GM12878 (cell line): Measurements from ENCODE around the gene ALDH3B2. TPM values are rescaled to one million over a fixed set of nuclear protein-coding genes. Genes with fewer than 3 reads are reported as not detected.

Source experiments
- ATF7 ChIP-seq: fragments of 450-650 bp; IDR thresholded peaks from 2 replicates; pipeline ENCODE4 v1.6.1; 2016; ENCODE audit warnings: low read depth, mild to moderate bottlenecking
- CREM ChIP-seq: IDR thresholded peaks from 2 replicates; pipeline ENCODE4 v1.6.1; 2014; ENCODE audit warnings: antibody characterized with exemption, low read depth
- MTA3 ChIP-seq: IDR thresholded peaks from 2 replicates; pipeline ENCODE4 v1.6.1; 2012; ENCODE audit warnings: low read length, inconsistent platforms, borderline replicate concordance
- NBN ChIP-seq: fragments of 450-650 bp; IDR thresholded peaks from 2 replicates; pipeline ENCODE4 v1.6.1; 2016
- PML ChIP-seq: IDR thresholded peaks from 2 replicates; pipeline ENCODE4 v1.6.1; 2012; ENCODE audit warnings: low read length, inconsistent platforms
- RAD21 ChIP-seq: IDR thresholded peaks from 2 replicates; pipeline ENCODE4 v1.6.1; 2011; ENCODE audit warnings: mild to moderate bottlenecking, low read depth, low read length, moderate library complexity; ENCODE audit not compliant: insufficient read depth
- SUPT20H ChIP-seq: IDR thresholded peaks from 2 replicates; pipeline ENCODE4 v1.6.1; 2011; ENCODE audit warnings: low read depth, mild to moderate bottlenecking, low read length, moderate library complexity, borderline replicate concordance; ENCODE audit not compliant: control insufficient read depth
- TCF12 ChIP-seq: IDR thresholded peaks from 2 replicates; pipeline ENCODE4 v1.6.1; 2011; ENCODE audit warnings: low read depth, mild to moderate bottlenecking, low read length
- ZNF207 ChIP-seq: fragments of 450-650 bp; IDR thresholded peaks from 2 replicates; pipeline ENCODE4 v1.6.1; 2014; ENCODE audit warnings: antibody characterized with exemption, mild to moderate bottlenecking, borderline replicate concordance
- polyA plus RNA-seq, 11 experiments: library from polyadenylated mRNA; depleted of rRNA in 4 of 11; unstranded in 6 of 11; stranded (reverse) in 5 of 11; fragments of >200 nt; fragmentation: Nextera tagmentation in 4 of 11; fragmentation: Illumina TruSeq in 1 of 11; extraction: Ambion mirVana in 4 of 11; extraction: Trizol in 1 of 11; gene quantifications; 1 replicate in 1 of 11; 2 replicates in 10 of 11; pipeline versions ENCODE4 v1.2.1 to v1.2.3, GENCODE V29; 2011 to 2016; ENCODE audit warnings: inconsistent platforms in 2 of 11, missing spikeins in 2 of 11, low read depth in 1 of 11
- total RNA-seq, 4 experiments: library from RNA; depleted of rRNA in 3 of 4; stranded (reverse); fragments of >200 nt in 3 of 4; fragmentation: Illumina TruSeq in 1 of 4; extraction: Trizol in 1 of 4; gene quantifications; 2 replicates each; pipeline versions ENCODE4 v1.2.1 to v1.2.3, GENCODE V29; 2013 to 2021
- TF ChIP-seq, protein P1 (sequence below), 3 experiments: IDR thresholded peaks in 2 of 3; conservative IDR thresholded peaks in 1 of 3; 2 replicates each; pipeline ENCODE4 v1.5.1; 2011; ENCODE audit warnings: low read depth in 3 of 3, low read length in 3 of 3, mild to moderate bottlenecking in 3 of 3, control low read depth in 2 of 3, moderate library complexity in 2 of 3, inconsistent platforms in 1 of 3, mixed read lengths in 1 of 3; ENCODE audit not compliant: control insufficient read depth in 2 of 3, insufficient read depth in 1 of 3; ENCODE audit errors: extremely low read depth in 1 of 3
- TF ChIP-seq, protein P2 (sequence below): IDR thresholded peaks from 2 replicates; pipeline ENCODE4 v1.6.1; 2012; ENCODE audit warnings: low read depth, low read length, improper control_type of control experiment
- TF ChIP-seq, protein P3 (sequence below): fragments of 450-650 bp; IDR thresholded peaks from 2 replicates; pipeline ENCODE4 v1.6.1; 2017; ENCODE audit warnings: low read depth, mild to moderate bottlenecking, moderate library complexity
- TF ChIP-seq, protein P4 (sequence below): fragments of 450-650 bp; IDR thresholded peaks from 2 replicates; pipeline ENCODE4 v1.6.1; 2017; ENCODE audit warnings: mild to moderate bottlenecking, moderate library complexity

ALDH3B2 gene
- total and polyA plus RNA-seq, 10 of the 15 experiments (the other 5 are each of a cell fraction or from before 2014, with no cell fraction given): 0.09 to 0.17 TPM; not detected in 8

DNA sequence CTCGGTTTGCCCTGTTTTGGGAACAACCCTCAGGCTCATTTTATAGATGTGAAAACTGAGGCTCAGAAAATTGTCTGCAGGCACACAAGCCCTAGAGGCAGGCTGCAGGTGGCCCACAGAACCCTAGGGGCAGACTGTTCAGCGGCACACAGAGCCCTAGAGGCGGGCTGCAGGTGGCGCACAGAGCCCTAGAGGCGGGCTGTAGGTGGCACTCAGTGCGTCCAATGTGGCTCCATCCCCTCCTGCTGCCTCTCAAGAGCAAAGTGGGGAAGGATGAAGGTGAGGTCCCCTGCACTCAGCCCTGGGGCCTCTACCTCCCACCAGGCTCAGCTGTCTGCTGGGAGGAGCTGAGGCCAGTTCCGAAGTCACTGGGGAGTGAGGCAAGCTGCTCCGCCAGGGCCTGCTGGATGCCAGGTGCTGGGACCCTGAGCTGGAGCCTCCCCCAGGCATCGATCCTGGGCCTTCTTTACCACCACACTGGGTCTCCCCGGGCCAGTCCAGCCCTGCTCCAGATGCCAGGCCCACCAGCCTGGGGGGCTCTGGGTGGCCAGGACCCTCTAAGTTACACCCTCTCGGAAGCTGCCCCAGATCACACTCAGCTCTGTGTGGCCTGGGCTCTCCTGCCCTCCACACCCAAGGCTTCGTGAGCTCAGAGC is 26.2 kb downstream of the ALDH3B2 start (continued):
- TF ChIP-seq, protein P1, sequence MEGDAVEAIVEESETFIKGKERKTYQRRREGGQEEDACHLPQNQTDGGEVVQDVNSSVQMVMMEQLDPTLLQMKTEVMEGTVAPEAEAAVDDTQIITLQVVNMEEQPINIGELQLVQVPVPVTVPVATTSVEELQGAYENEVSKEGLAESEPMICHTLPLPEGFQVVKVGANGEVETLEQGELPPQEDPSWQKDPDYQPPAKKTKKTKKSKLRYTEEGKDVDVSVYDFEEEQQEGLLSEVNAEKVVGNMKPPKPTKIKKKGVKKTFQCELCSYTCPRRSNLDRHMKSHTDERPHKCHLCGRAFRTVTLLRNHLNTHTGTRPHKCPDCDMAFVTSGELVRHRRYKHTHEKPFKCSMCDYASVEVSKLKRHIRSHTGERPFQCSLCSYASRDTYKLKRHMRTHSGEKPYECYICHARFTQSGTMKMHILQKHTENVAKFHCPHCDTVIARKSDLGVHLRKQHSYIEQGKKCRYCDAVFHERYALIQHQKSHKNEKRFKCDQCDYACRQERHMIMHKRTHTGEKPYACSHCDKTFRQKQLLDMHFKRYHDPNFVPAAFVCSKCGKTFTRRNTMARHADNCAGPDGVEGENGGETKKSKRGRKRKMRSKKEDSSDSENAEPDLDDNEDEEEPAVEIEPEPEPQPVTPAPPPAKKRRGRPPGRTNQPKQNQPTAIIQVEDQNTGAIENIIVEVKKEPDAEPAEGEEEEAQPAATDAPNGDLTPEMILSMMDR (IDR thresholded peaks at IDR 0.05 in 2 of 3, conservative IDR thresholded peaks at IDR 0.05 in 1 of 3; ENCODE audit: control insufficient read depth in 2 of 3, extremely low read depth in 1 of 3, insufficient read depth in 1 of 3, low read depth in 3 of 3, low read length in 3 of 3): peak; percentile 71 to 72 (median 72)
- TF ChIP-seq ATF7 (no peak), RAD21 (peak; percentile 52), PML (no peak), CREM (no peak), TCF12 (peak; percentile 50; the same call in 1 of the 2 replicates), ZNF207 (no peak), MTA3 (no peak), SUPT20H (no peak), NBN (no peak)
- TF ChIP-seq, protein P2, sequence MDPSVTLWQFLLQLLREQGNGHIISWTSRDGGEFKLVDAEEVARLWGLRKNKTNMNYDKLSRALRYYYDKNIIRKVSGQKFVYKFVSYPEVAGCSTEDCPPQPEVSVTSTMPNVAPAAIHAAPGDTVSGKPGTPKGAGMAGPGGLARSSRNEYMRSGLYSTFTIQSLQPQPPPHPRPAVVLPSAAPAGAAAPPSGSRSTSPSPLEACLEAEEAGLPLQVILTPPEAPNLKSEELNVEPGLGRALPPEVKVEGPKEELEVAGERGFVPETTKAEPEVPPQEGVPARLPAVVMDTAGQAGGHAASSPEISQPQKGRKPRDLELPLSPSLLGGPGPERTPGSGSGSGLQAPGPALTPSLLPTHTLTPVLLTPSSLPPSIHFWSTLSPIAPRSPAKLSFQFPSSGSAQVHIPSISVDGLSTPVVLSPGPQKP: no peak
- TF ChIP-seq, protein P3, sequence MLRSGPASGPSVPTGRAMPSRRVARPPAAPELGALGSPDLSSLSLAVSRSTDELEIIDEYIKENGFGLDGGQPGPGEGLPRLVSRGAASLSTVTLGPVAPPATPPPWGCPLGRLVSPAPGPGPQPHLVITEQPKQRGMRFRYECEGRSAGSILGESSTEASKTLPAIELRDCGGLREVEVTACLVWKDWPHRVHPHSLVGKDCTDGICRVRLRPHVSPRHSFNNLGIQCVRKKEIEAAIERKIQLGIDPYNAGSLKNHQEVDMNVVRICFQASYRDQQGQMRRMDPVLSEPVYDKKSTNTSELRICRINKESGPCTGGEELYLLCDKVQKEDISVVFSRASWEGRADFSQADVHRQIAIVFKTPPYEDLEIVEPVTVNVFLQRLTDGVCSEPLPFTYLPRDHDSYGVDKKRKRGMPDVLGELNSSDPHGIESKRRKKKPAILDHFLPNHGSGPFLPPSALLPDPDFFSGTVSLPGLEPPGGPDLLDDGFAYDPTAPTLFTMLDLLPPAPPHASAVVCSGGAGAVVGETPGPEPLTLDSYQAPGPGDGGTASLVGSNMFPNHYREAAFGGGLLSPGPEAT: no peak
- TF ChIP-seq, protein P4, sequence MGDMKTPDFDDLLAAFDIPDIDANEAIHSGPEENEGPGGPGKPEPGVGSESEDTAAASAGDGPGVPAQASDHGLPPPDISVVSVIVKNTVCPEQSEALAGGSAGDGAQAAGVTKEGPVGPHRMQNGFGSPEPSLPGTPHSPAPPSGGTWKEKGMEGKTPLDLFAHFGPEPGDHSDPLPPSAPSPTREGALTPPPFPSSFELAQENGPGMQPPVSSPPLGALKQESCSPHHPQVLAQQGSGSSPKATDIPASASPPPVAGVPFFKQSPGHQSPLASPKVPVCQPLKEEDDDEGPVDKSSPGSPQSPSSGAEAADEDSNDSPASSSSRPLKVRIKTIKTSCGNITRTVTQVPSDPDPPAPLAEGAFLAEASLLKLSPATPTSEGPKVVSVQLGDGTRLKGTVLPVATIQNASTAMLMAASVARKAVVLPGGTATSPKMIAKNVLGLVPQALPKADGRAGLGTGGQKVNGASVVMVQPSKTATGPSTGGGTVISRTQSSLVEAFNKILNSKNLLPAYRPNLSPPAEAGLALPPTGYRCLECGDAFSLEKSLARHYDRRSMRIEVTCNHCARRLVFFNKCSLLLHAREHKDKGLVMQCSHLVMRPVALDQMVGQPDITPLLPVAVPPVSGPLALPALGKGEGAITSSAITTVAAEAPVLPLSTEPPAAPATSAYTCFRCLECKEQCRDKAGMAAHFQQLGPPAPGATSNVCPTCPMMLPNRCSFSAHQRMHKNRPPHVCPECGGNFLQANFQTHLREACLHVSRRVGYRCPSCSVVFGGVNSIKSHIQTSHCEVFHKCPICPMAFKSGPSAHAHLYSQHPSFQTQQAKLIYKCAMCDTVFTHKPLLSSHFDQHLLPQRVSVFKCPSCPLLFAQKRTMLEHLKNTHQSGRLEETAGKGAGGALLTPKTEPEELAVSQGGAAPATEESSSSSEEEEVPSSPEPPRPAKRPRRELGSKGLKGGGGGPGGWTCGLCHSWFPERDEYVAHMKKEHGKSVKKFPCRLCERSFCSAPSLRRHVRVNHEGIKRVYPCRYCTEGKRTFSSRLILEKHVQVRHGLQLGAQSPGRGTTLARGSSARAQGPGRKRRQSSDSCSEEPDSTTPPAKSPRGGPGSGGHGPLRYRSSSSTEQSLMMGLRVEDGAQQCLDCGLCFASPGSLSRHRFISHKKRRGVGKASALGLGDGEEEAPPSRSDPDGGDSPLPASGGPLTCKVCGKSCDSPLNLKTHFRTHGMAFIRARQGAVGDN: no peak
